GM23338 (cell line): Measurements from ENCODE around the gene CCL14.

Source experiments
- CREB1 ChIP-seq: fragments of 250-450 bp; sonication (Bioruptor Pico); IDR thresholded peaks from 2 replicates; pipeline ENCODE4 v1.5.0; 2020; ENCODE audit warnings: low read depth, mild to moderate bottlenecking, moderate library complexity
- CTCF ChIP-seq, 2 experiments: fragments of 200-600 bp in 1 of 2; sonication (generic) in 1 of 2; conservative IDR thresholded peaks; 2 replicates each; pipeline versions ENCODE4 v1.5.1 to v1.6.1; 2016 to 2017; ENCODE audit warnings: antibody characterized with exemption in 2 of 2, low read depth in 2 of 2, mild to moderate bottlenecking in 2 of 2, moderate library complexity in 1 of 2
- ETS1 ChIP-seq: IDR thresholded peaks from 2 replicates; pipeline ENCODE4 v1.6.1; 2016; ENCODE audit warnings: antibody characterized with exemption
- EZH2 ChIP-seq: fragments of 200-600 bp; sonication (generic); IDR thresholded peaks from one replicate; pipeline ENCODE4 v1.8.0; 2017; ENCODE audit warnings: antibody characterized with exemption, mild to moderate bottlenecking, low read depth; ENCODE audit not compliant: unreplicated experiment
- EZH2phosphoT487 ChIP-seq: fragments of 200-600 bp; sonication (generic); IDR thresholded peaks from one replicate; pipeline ENCODE4 v1.8.1; 2018; ENCODE audit warnings: antibody characterized with exemption; ENCODE audit not compliant: unreplicated experiment
- JUNB ChIP-seq: IDR thresholded peaks from one replicate; pipeline ENCODE4 v1.6.1; 2016; ENCODE audit warnings: antibody characterized with exemption; ENCODE audit not compliant: unreplicated experiment
- NANOG ChIP-seq: IDR thresholded peaks from 2 replicates; pipeline ENCODE4 v1.6.1; 2016; ENCODE audit warnings: antibody characterized with exemption, borderline replicate concordance
- POLR2AphosphoS5 ChIP-seq: IDR thresholded peaks from 2 replicates; pipeline ENCODE4 v1.6.1; 2016; ENCODE audit warnings: antibody characterized with exemption, low read depth
- REST ChIP-seq: IDR thresholded peaks from one replicate; pipeline ENCODE4 v1.6.1; 2018; ENCODE audit warnings: antibody characterized with exemption; ENCODE audit not compliant: unreplicated experiment
- ZNF114 ChIP-seq: fragments of 250-450 bp; sonication (Bioruptor Pico); IDR thresholded peaks from 2 replicates; pipeline ENCODE4 v1.5.0; 2020; ENCODE audit warnings: mild to moderate bottlenecking, moderate library complexity
- ZNF331 ChIP-seq: fragments of 250-450 bp; sonication (Bioruptor Pico); IDR thresholded peaks from 2 replicates; pipeline ENCODE4 v1.5.0; 2020; ENCODE audit warnings: low read depth, mild to moderate bottlenecking, moderate library complexity
- TF ChIP-seq, protein P1 (sequence below): fragments of 250-450 bp; sonication (Bioruptor Pico); IDR thresholded peaks from 2 replicates; pipeline ENCODE4 v1.5.0; 2020; ENCODE audit warnings: mild to moderate bottlenecking, moderate library complexity

GRCh38 chr17:35944151-35944550, 42.4 kb downstream of the CCL14 start:
- TF ChIP-seq POLR2AphosphoS5 (no peak), CTCF (conservative IDR thresholded peaks at IDR 0.05; ENCODE audit: low read depth in 2 of 2) (no peak), JUNB (no peak), EZH2 (no peak), REST (no peak), CREB1 (CRISPR knock-in tag) (no peak), NANOG (no peak), EZH2phosphoT487 (no peak), ZNF331 (CRISPR knock-in tag) (no peak), ETS1 (no peak), ZNF114 (CRISPR knock-in tag) (no peak)
- TF ChIP-seq, protein P1, sequence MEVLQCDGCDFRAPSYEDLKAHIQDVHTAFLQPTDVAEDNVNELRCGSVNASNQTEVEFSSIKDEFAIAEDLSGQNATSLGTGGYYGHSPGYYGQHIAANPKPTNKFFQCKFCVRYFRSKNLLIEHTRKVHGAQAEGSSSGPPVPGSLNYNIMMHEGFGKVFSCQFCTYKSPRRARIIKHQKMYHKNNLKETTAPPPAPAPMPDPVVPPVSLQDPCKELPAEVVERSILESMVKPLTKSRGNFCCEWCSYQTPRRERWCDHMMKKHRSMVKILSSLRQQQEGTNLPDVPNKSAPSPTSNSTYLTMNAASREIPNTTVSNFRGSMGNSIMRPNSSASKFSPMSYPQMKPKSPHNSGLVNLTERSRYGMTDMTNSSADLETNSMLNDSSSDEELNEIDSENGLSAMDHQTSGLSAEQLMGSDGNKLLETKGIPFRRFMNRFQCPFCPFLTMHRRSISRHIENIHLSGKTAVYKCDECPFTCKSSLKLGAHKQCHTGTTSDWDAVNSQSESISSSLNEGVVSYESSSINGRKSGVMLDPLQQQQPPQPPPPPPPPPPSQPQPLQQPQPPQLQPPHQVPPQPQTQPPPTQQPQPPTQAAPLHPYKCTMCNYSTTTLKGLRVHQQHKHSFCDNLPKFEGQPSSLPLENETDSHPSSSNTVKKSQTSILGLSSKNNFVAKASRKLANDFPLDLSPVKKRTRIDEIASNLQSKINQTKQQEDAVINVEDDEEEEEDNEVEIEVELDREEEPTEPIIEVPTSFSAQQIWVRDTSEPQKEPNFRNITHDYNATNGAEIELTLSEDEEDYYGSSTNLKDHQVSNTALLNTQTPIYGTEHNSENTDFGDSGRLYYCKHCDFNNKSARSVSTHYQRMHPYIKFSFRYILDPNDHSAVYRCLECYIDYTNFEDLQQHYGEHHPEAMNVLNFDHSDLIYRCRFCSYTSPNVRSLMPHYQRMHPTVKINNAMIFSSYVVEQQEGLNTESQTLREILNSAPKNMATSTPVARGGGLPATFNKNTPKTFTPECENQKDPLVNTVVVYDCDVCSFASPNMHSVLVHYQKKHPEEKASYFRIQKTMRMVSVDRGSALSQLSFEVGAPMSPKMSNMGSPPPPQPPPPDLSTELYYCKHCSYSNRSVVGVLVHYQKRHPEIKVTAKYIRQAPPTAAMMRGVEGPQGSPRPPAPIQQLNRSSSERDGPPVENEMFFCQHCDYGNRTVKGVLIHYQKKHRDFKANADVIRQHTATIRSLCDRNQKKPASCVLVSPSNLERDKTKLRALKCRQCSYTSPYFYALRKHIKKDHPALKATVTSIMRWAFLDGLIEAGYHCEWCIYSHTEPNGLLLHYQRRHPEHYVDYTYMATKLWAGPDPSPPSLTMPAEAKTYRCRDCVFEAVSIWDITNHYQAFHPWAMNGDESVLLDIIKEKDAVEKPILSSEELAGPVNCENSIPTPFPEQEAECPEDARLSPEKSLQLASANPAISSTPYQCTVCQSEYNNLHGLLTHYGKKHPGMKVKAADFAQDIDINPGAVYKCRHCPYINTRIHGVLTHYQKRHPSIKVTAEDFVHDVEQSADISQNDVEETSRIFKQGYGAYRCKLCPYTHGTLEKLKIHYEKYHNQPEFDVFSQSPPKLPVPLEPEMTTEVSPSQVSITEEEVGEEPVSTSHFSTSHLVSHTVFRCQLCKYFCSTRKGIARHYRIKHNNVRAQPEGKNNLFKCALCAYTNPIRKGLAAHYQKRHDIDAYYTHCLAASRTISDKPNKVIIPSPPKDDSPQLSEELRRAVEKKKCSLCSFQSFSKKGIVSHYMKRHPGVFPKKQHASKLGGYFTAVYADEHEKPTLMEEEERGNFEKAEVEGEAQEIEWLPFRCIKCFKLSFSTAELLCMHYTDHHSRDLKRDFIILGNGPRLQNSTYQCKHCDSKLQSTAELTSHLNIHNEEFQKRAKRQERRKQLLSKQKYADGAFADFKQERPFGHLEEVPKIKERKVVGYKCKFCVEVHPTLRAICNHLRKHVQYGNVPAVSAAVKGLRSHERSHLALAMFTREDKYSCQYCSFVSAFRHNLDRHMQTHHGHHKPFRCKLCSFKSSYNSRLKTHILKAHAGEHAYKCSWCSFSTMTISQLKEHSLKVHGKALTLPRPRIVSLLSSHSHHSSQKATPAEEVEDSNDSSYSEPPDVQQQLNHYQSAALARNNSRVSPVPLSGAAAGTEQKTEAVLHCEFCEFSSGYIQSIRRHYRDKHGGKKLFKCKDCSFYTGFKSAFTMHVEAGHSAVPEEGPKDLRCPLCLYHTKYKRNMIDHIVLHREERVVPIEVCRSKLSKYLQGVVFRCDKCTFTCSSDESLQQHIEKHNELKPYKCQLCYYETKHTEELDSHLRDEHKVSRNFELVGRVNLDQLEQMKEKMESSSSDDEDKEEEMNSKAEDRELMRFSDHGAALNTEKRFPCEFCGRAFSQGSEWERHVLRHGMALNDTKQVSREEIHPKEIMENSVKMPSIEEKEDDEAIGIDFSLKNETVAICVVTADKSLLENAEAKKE (CRISPR knock-in tag): no peak
